ENCODE results near the gene VTI1B.

Gene VTI1B

GRCh38 chr14:67695394-67695949, 21.0 kb upstream of the VTI1B start, which contains the start of gene RDH11:
Gene RDH11, minus strand, starts transcription at chr14:67695764. Its CDS starts 61 bp downstream, at chr14:67695703.
- peak; percentile 62 for DNase-seq (ENCODE audit: low read depth)

GRCh38 chr14:67694791-67695393, 20.5 kb upstream of the VTI1B start:
- no peak for TF ChIP-seq CTCF (IDR thresholded peaks at IDR 0.05; ENCODE audit: low read depth, low read length, missing control alignments)
- peak overlapping the region; percentile 84 for H3K4me3 ChIP-seq (ENCODE audit: low read depth, low read length)
- peak; percentile 86 for DNase-seq (ENCODE audit: low read depth)

More at GRCh38 chr14:67695394-67695949, 21.0 kb upstream of the VTI1B start, which contains the start of gene RDH11:
- H3K4me3 ChIP-seq (ENCODE audit: low read depth, low read length): peak within 1 kb of the TSS; percentile 84
- no peak for TF ChIP-seq CTCF (IDR thresholded peaks at IDR 0.05; ENCODE audit: low read depth, low read length, missing control alignments)

- no peak for TF ChIP-seq CTCF (IDR thresholded peaks at IDR 0.05; ENCODE audit: low read depth, low read length, missing control alignments)
- no peak overlapping the region for H3K4me3 ChIP-seq (ENCODE audit: low read depth, low read length)
- DNase-seq (ENCODE audit: low read depth): no peak
These were observed 15.6 kb upstream of the VTI1B start for GRCh38 chr14:67690011-67690410.

- no peak for TF ChIP-seq CTCF (IDR thresholded peaks at IDR 0.05; ENCODE audit: low read depth, low read length, missing control alignments)
- no peak for DNase-seq (ENCODE audit: low read depth)
- no peak overlapping the region for H3K4me3 ChIP-seq (ENCODE audit: low read depth, low read length)
These were observed 9.4 kb upstream of the VTI1B start for GRCh38 chr14:67683842-67684241.

- DNase-seq (ENCODE audit: low read depth): no peak
- TF ChIP-seq CTCF (IDR thresholded peaks at IDR 0.05; ENCODE audit: low read depth, low read length, missing control alignments): no peak
- H3K4me3 ChIP-seq (ENCODE audit: low read depth, low read length): no peak overlapping the region
These were observed 6.5 kb upstream of the VTI1B start for GRCh38 chr14:67680941-67681340.

- H3K4me3 ChIP-seq (ENCODE audit: low read depth, low read length): no peak overlapping the region
- no peak for TF ChIP-seq CTCF (IDR thresholded peaks at IDR 0.05; ENCODE audit: low read depth, low read length, missing control alignments)
- DNase-seq (ENCODE audit: low read depth): peak; percentile 78
These were observed 5.7 kb upstream of the VTI1B start for GRCh38 chr14:67680121-67680602.

- TF ChIP-seq CTCF (IDR thresholded peaks at IDR 0.05; ENCODE audit: low read depth, low read length, missing control alignments): no peak
- DNase-seq (ENCODE audit: low read depth): no peak
- H3K4me3 ChIP-seq (ENCODE audit: low read depth, low read length): no peak overlapping the region
These were observed 4.6 kb upstream of the VTI1B start for GRCh38 chr14:67679006-67679405.

Data from GM12864 (cell line).